Mesothelial cell of epicardium (in vitro differentiated cells): ENCODE data around the gene CDKN2C. TPM values are rescaled to one million over a fixed set of nuclear protein-coding genes. Genes with fewer than 3 reads are reported as not detected.

Experiments
- DNase-seq, 2 experiments: peaks; one replicate each; pipeline ENCODE4 v3.0.0; 2021; ENCODE audit warnings: low spot score in 2 of 2; ENCODE audit not compliant: unreplicated experiment in 2 of 2
- H3K27ac Mint-ChIP-seq: 2 replicates; pipeline ENCODE4 v1.8.0; 2021; ENCODE audit warnings: mixed read lengths
- H3K27me3 Mint-ChIP-seq: 2 replicates; pipeline ENCODE4 v1.8.0; 2021; ENCODE audit warnings: low read depth, mixed read lengths
- H3K36me3 Mint-ChIP-seq: 2 replicates; pipeline ENCODE4 v1.8.0; 2021; ENCODE audit warnings: mixed read lengths
- H3K4me1 Mint-ChIP-seq: 2 replicates; pipeline ENCODE4 v1.8.0; 2021; ENCODE audit warnings: mixed read lengths
- H3K4me3 Mint-ChIP-seq: 2 replicates; pipeline ENCODE4 v1.8.0; 2021; ENCODE audit warnings: mild to moderate bottlenecking, moderate library complexity, mixed read lengths
- H3K9me3 Mint-ChIP-seq: 2 replicates; pipeline ENCODE4 v1.8.0; 2021; ENCODE audit warnings: mixed read lengths
- CTCF ChIP-seq: fragments of 200-600 bp; sonication (generic); IDR thresholded peaks from one replicate; pipeline ENCODE4 v1.5.0; 2021; ENCODE audit warnings: antibody characterized with exemption; ENCODE audit not compliant: unreplicated experiment
- total RNA-seq: library from RNA; stranded (reverse); gene quantifications from 3 replicates; pipeline ENCODE4 v1.2.1, GENCODE V29; 2021

CDKN2C gene
- total RNA-seq, 1 donor from 2014 or later: 0.67 TPM

GRCh38 chr1:50968158-50968820 is 1.8 kb upstream of the CDKN2C start:
- H3K27me3 Mint-ChIP-seq: peaks cover 83% of the 10 kb centered on the region
- H3K36me3 Mint-ChIP-seq: no peaks in the 10 kb centered on the region
- H3K4me3 Mint-ChIP-seq: peak overlapping the region; percentile 74
- DNase-seq: peak; percentile 66 to 80
- H3K9me3 Mint-ChIP-seq: no peaks in the 10 kb centered on the region
- H3K4me1 Mint-ChIP-seq: peaks cover 20% of the 10 kb centered on the region
- peak; percentile 25 for TF ChIP-seq CTCF
- peak overlapping the region; percentile 39 for H3K27ac Mint-ChIP-seq

GRCh38 chr1:50968821-50969610 is 1.0 kb upstream of the CDKN2C start:
- no peaks in the 10 kb centered on the region for H3K9me3 Mint-ChIP-seq
- peaks cover 20% of the 10 kb centered on the region for H3K4me1 Mint-ChIP-seq
- no peaks in the 10 kb centered on the region for H3K36me3 Mint-ChIP-seq
- H3K4me3 Mint-ChIP-seq: peak overlapping the region; percentile 74
- DNase-seq: peak in 1 of 2 experiments; percentile 49
- peak overlapping the region; percentile 41 for H3K27ac Mint-ChIP-seq
- H3K27me3 Mint-ChIP-seq: peaks cover 86% of the 10 kb centered on the region
- TF ChIP-seq CTCF: no peak

GRCh38 chr1:50970509-50970887 is 453 bp downstream of the CDKN2C start:
- Mint-ChIP-seq H3K4me1 (peaks cover 20% of the 10 kb centered on the region), H3K27ac (no peak overlapping the region), H3K27me3 (peaks cover 85% of the 10 kb centered on the region), H3K36me3 (no peaks in the 10 kb centered on the region), H3K4me3 (peak overlapping the region; percentile 65), H3K9me3 (no peaks in the 10 kb centered on the region)
- TF ChIP-seq CTCF: no peak
- no peak for DNase-seq

- no peaks in the 10 kb centered on the region for H3K36me3 Mint-ChIP-seq
- H3K27me3 Mint-ChIP-seq: peaks cover 85% of the 10 kb centered on the region
- no peaks in the 10 kb centered on the region for H3K9me3 Mint-ChIP-seq
- H3K4me1 Mint-ChIP-seq: peaks cover 20% of the 10 kb centered on the region
- no peak for TF ChIP-seq CTCF
- DNase-seq: no peak
- no peak overlapping the region for H3K27ac Mint-ChIP-seq
- no peak overlapping the region for H3K4me3 Mint-ChIP-seq
These were observed 1.0 kb downstream of the CDKN2C start for GRCh38 chr1:50970931-50971582.

GRCh38 chr1:50971748-50972305 is 1.8 kb downstream of the CDKN2C start:
- peaks cover 20% of the 10 kb centered on the region for H3K4me1 Mint-ChIP-seq
- no peak for DNase-seq
- H3K4me3 Mint-ChIP-seq: no peak overlapping the region
- TF ChIP-seq CTCF: no peak
- no peaks in the 10 kb centered on the region for H3K36me3 Mint-ChIP-seq
- H3K27ac Mint-ChIP-seq: no peak overlapping the region
- H3K9me3 Mint-ChIP-seq: no peaks in the 10 kb centered on the region
- peaks cover 85% of the 10 kb centered on the region for H3K27me3 Mint-ChIP-seq
